IPS-NIHi7 (cell line): Measurements from ENCODE around the gene XXYLT1.
"Not testable (repeated sequence)": the region's sequence is repeated elsewhere in the genome, so short reads cannot be mapped to it uniquely, and the experiment has no call there.

Experiments
- DNase-seq: peaks from one replicate; pipeline ENCODE4 v3.0.0; 2012; ENCODE audit warnings: mixed read lengths; ENCODE audit errors: extremely low spot score

Gene XXYLT1

GRCh38 chr3:195096484-195097330 lies 174.3 kb downstream of the XXYLT1 start:
- no peak for DNase-seq

DNA sequence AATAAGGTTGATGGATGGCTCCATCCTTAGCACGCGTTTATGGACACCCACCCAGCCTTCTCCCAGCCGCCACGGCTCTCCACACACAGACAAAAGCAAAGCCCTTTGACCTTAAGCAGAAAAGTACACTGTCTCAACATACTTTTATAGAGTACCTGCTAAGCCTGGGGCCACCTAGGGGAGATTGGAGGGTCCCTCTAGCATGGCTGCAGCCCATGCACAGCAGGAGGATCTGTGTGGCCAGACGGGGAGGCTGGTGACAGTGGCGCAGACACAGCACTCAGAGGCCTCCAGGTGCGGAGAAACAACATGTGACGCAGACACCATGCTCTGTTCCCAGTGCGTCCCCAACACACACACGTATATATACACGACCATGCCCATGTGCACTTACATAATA lies 174.9 kb downstream of the XXYLT1 start:
- DNase-seq, result no peak

DNA sequence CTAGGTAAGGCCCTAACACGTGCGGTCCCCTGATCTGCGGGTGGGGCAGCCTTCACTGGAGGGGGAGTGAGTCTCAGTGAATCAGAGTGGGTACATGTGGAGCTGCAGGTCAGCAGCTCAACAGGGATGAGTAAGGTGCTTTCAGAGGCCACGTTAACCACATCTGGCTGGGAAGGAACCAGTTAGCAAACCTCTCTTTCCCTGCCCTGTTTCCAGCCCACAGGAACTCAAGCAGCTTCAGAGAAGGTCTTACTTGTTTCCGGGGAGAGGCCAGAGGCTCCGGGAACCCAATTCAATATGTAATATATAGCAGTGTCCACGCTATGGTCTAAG lies 175.3 kb downstream of the XXYLT1 start:
- DNase-seq, result no peak

GRCh38 chr3:195095035-195095703 lies 175.8 kb downstream of the XXYLT1 start:
- no peak for DNase-seq

DNA sequence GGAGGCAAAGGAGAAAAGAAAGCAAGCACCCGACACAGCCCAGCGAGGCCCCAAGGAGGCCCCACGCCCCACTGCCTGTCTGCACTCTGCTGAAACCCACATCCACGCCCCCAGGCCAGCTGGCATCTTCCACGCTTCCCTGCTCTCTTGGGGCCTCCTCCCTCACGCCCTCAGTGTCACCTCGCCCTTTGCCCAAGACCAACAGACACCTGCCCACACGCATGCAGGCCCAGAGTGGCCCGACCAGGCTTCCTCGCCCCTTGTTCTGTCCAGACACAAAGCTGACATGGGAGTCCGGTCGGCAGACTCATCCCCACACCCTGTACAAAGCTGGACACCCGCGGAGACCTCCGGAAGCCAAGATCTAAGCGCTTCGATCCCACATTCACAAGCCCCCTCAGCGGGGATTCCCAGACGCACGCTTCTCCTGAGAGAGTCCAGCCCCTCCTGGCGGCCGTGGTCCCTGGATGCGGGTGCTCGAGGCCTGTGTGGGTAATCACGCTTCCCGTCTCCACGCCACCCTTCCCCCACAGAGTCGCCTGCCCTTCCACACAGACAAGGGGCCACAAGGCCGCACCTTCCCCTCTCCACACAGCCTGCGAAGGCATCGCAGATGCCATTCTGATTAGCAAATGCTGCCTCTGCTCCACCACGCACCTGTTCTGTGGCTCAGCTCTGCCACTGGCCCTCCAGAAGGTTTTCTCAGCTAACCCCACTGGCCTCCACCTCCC lies 176.6 kb downstream of the XXYLT1 start:
- DNase-seq, result no peak

- no peak for DNase-seq
Observed at GRCh38 chr3:195093731-195094130, 177.2 kb downstream of the XXYLT1 start.

DNA sequence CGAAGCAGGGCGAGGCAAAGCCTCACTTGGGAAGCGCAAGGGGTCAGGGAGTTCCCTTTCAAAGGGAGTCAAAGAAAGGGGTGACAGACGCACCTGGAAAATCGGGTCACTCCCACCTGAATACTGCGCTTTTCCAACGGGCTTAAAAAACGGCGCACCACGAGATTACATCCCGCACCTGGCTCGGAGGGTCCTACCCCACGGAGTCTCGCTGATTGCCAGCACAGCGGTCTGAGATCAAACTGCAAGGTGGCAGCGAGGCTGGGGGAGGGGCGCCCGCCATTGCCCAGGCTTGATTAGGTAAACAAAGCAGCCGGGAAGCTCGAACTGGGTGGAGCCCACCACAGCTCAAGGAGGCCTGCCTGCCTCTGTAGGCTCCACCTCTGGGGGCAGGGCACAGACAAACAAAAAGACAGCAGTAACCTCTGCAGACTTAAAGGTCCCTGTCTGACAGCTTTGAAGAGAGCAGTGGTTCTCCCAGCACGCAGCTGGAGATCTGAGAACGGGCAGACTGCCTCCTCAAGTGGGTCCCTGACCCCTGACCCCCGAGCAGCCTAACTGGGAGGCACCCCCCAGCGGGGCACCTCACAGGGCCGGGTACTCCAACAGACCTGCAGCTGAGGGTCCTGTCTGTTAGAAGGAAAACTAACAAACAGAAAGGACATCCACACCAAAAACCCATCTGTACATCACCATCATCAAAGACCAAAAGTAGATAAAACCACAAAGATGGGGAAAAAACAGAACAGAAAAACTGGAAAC lies 182.9 kb downstream of the XXYLT1 start:
- DNase-seq, result not testable (repeated sequence)

- DNase-seq, result no peak
Observed at GRCh38 chr3:195087328-195087727, 183.6 kb downstream of the XXYLT1 start.

DNA sequence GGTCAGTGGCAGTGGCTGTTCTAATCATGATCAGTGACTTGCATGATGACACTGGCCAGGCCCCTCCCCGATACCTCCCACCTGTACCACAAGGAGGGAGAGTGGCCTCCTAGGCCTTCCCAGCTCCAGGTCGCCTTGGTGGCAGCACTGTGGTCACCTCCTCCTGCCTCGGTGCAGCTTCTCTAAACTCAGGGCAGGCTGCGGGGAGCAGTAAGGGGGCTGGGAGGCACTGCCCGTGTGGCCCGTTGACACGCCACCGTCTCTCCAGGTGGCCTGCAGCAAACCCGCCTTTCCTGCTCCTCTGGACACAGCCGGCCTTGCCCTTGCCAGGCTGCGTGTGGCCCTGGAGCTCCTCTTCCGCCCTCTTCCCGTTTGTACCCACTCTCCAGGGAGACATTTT lies 184.1 kb downstream of the XXYLT1 start:
- no peak for DNase-seq

DNA sequence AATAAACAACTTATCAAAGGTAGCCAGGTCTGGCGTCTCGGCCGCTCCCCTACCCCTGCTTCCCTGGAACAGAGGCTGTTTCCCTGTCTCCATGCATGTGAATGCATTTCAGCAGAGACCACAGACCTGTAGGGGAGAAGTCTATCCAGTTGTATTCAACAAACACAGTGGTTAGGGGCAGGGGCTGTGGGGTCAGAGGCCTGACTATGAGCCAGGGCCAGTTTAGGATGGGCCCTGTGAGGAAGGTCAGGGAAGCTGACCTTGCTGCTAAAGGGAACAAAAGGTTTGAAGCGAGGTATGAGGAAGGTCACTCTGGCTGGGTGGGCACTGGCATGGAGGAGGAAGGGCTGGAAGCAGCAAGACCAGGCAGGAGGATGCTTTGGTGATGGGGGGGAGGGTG lies 184.6 kb downstream of the XXYLT1 start:
- no peak for DNase-seq

GRCh38 chr3:195085356-195086130 lies 185.4 kb downstream of the XXYLT1 start:
- no peak for DNase-seq

GRCh38 chr3:195084746-195085145 lies 186.2 kb downstream of the XXYLT1 start:
- no peak for DNase-seq

DNA sequence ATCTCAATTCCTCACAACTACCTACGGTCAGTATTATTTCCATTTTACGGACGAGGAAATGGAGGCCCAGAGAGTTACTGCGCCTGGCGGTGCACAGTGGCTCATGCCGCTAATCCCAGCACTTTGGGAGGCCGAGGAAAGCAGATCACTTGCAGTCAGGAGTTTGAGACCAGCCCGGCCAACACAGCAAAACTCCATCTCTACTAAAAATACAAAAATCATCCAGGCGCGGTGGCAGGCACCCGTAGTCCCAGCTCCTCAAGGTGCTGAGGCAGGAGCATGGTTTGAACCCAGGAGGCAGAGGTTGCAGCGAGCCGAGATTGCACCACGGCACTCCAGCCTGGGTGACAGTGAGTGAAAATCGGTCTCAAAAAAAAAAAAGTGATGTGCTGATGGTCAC lies 187.3 kb downstream of the XXYLT1 start:
- DNase-seq, result no peak

GRCh38 chr3:195082811-195083210 lies 188.1 kb downstream of the XXYLT1 start:
- DNase-seq, result no peak

DNA sequence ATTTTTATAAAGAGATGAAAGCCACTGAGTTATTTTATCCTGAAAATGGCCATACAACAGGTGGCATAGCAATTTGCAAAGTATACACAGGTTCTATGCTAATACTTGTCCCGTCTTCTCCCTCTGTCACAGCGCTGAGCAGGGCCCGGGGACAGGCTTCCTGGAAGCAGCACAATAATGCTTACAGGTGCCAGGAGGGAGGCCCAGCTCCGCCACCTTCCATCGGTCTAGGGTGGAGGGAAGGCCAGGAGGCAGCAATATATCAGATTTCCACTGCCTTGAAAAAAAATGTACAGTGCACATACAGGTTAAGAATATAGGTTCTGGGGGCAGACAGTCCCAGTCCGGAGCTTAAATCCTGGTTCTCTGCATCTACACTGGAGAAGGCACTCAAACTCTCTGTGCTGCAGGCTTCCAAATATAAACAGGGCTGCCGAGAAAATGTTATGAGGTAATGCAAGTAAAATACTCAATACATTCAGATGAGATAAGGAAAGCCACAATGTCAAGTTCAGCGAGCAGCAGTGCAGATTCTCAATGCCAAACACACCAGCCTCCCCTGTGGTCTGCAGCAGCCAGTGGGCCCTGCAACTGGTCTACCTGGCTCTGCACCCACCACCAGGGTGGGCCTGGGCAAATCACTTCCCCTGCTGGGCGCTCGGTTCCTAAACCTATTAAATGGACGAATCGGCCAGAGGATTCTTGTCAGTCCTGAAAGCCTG lies 189.6 kb downstream of the XXYLT1 start:
- DNase-seq, result no peak

- no peak for DNase-seq
Observed at GRCh38 chr3:195080571-195081151, 190.3 kb downstream of the XXYLT1 start.

GRCh38 chr3:195080125-195080524 lies 190.8 kb downstream of the XXYLT1 start:
- no peak for DNase-seq

DNA sequence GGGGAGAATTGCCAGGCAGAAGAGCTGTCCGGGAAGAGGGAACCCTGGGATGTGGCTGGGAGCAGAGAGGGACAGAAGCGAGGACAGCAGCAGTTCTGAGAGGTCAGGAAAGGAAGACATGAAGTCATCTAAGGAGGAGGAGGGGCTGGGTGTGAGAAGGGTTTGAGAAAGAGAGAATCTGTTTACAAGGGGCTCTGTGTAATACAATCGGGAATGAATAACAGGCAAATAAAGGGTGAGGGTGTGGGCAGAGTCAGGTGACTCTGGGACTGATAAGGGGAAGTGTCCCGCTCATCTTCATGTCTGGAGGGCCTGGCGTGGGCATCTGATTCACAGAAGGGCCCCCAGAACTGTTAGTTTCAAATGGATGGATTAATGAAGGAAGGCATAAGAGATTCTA lies 191.3 kb downstream of the XXYLT1 start:
- DNase-seq, result no peak

- no peak for DNase-seq
Observed at GRCh38 chr3:195078891-195079440, 192.0 kb downstream of the XXYLT1 start.
